H9 (cell line): Measurements from ENCODE around the gene CTDSP2. TPM values are rescaled to one million over a fixed set of nuclear protein-coding genes. Genes with fewer than 3 reads are reported as not detected.

Experiments
- DNase-seq: peaks from one replicate; pipeline ENCODE4 v3.0.0-alpha.2; 2017
- H2AFZ ChIP-seq: one replicate; pipeline ENCODE4 v1.6.1; 2013; ENCODE audit warnings: mild to moderate bottlenecking, low read length, control low read depth, moderate library complexity
- H2AK5ac ChIP-seq: 2 replicates; pipeline ENCODE4 v1.6.1; 2013; ENCODE audit warnings: low read length, control low read depth, mixed read lengths; ENCODE audit not compliant: insufficient read length
- H2BK120ac ChIP-seq: one replicate; pipeline ENCODE4 v1.6.1; 2013; ENCODE audit warnings: low read depth, mild to moderate bottlenecking, low read length, control low read depth, inconsistent platforms; ENCODE audit not compliant: poor library complexity, severe bottlenecking
- H2BK12ac ChIP-seq: 2 replicates; pipeline ENCODE4 v1.6.1; 2013; ENCODE audit warnings: low read length, control low read depth, mixed read lengths, low read depth; ENCODE audit not compliant: insufficient read length
- H2BK15ac ChIP-seq: 2 replicates; pipeline ENCODE4 v1.6.1; 2013; ENCODE audit warnings: low read depth, low read length, control low read depth
- H2BK20ac ChIP-seq: one replicate; pipeline ENCODE4 v1.6.1; 2013; ENCODE audit warnings: low read depth, mild to moderate bottlenecking, low read length, control low read depth, inconsistent platforms; ENCODE audit not compliant: poor library complexity, severe bottlenecking
- H2BK5ac ChIP-seq: 2 replicates; pipeline ENCODE4 v1.6.1; 2013; ENCODE audit warnings: low read length, control low read depth, mixed read lengths; ENCODE audit not compliant: insufficient read length
- H3K14ac ChIP-seq: 2 replicates; pipeline ENCODE4 v1.6.1; 2013; ENCODE audit warnings: low read length, control low read depth; ENCODE audit not compliant: insufficient read depth
- H3K18ac ChIP-seq: 2 replicates; pipeline ENCODE4 v1.6.1; 2013; ENCODE audit warnings: low read depth, mild to moderate bottlenecking, mixed read lengths, low read length, control low read depth; ENCODE audit not compliant: insufficient read length
- H3K23ac ChIP-seq: 2 replicates; pipeline ENCODE4 v1.6.1; 2013; ENCODE audit warnings: low read length, control low read depth, mixed read lengths, low read depth; ENCODE audit not compliant: insufficient read length
- H3K23me2 ChIP-seq: 2 replicates; pipeline ENCODE4 v1.6.1; 2013; ENCODE audit warnings: low read depth, mild to moderate bottlenecking, mixed read lengths, low read length, control low read depth; ENCODE audit not compliant: insufficient read length, poor library complexity, severe bottlenecking
- H3K27ac ChIP-seq: 2 replicates; pipeline ENCODE4 v1.5.1; 2013; ENCODE audit warnings: low read length, control low read depth, mixed read lengths, low read depth; ENCODE audit not compliant: insufficient read length
- H3K27me3 ChIP-seq: 2 replicates; pipeline ENCODE4 v1.6.1; 2013; ENCODE audit warnings: low read length, control low read depth, inconsistent platforms; ENCODE audit not compliant: insufficient read depth
- H3K4ac ChIP-seq: 2 replicates; pipeline ENCODE4 v1.6.1; 2013; ENCODE audit warnings: low read depth, mild to moderate bottlenecking, control low read depth, inconsistent platforms, low read length, moderate library complexity
- H3K4me1 ChIP-seq: 2 replicates; pipeline ENCODE4 v1.6.1; 2013; ENCODE audit warnings: low read length, control low read depth, inconsistent platforms; ENCODE audit not compliant: insufficient read depth
- H3K4me2 ChIP-seq: 2 replicates; pipeline ENCODE4 v1.6.1; 2013; ENCODE audit warnings: low read length, control low read depth, mixed read lengths; ENCODE audit not compliant: insufficient read length, insufficient read depth
- H3K56ac ChIP-seq: 2 replicates; pipeline ENCODE4 v1.6.1; 2013; ENCODE audit warnings: low read depth, mild to moderate bottlenecking, mixed read lengths, low read length, control low read depth; ENCODE audit not compliant: insufficient read length
- H3K79me1 ChIP-seq: 2 replicates; pipeline ENCODE4 v1.6.1; 2013; ENCODE audit warnings: low read depth, mild to moderate bottlenecking, moderate library complexity, low read length, control low read depth, inconsistent platforms; ENCODE audit not compliant: insufficient read depth, poor library complexity, severe bottlenecking
- H3K79me2 ChIP-seq: 2 replicates; pipeline ENCODE4 v1.6.1; 2013; ENCODE audit warnings: low read length, control low read depth, inconsistent platforms; ENCODE audit not compliant: insufficient read depth
- H3K9ac ChIP-seq: 2 replicates; pipeline ENCODE4 v1.6.1; 2013; ENCODE audit warnings: low read length, control low read depth, mixed read lengths; ENCODE audit not compliant: insufficient read length; ENCODE audit errors: extremely low read depth
- H3K9me3 ChIP-seq: one replicate; pipeline ENCODE4 v1.6.1; 2013; ENCODE audit warnings: low read depth, low read length, inconsistent platforms; ENCODE audit not compliant: control insufficient read depth
- H3T11ph ChIP-seq: one replicate; pipeline ENCODE4 v1.6.1; 2013; ENCODE audit warnings: mild to moderate bottlenecking, low read length, control low read depth, inconsistent platforms
- H4K20me1 ChIP-seq: one replicate; pipeline ENCODE4 v1.6.1; 2013; ENCODE audit not compliant: control insufficient read depth, insufficient read length, insufficient read depth
- H4K5ac ChIP-seq: 2 replicates; pipeline ENCODE4 v1.6.1; 2013; ENCODE audit warnings: low read depth, mild to moderate bottlenecking, mixed read lengths, low read length, control low read depth; ENCODE audit not compliant: insufficient read length
- H4K8ac ChIP-seq: replicated peaks from 2 replicates; pipeline ENCODE4 v1.6.1; 2013; ENCODE audit warnings: low read length, control low read depth, mixed read lengths, low read depth; ENCODE audit not compliant: insufficient read length
- H4K91ac ChIP-seq: 2 replicates; pipeline ENCODE4 v1.6.1; 2013; ENCODE audit warnings: low read depth, mild to moderate bottlenecking, moderate library complexity, mixed read lengths, low read length, control low read depth; ENCODE audit not compliant: insufficient read length
- H3K27ac Mint-ChIP-seq, 3 experiments: 2 replicates in 2 of 3; 3 replicates in 1 of 3; pipeline ENCODE4 v1.8.0; 2020 to 2021; ENCODE audit warnings: mixed read lengths in 3 of 3, mild to moderate bottlenecking in 1 of 3, moderate library complexity in 1 of 3
- H3K27me3 Mint-ChIP-seq: 2 replicates; pipeline ENCODE4 v1.8.0; 2021; ENCODE audit warnings: low read depth, mild to moderate bottlenecking, moderate library complexity, mixed read lengths
- H3K36me3 Mint-ChIP-seq, 3 experiments: 2 replicates in 2 of 3; 3 replicates in 1 of 3; pipeline ENCODE4 v1.8.0; 2020 to 2021; ENCODE audit warnings: low read depth in 3 of 3, mixed read lengths in 3 of 3; ENCODE audit not compliant: insufficient read depth in 1 of 3
- H3K4me1 Mint-ChIP-seq, 2 experiments: 2 replicates each; pipeline ENCODE4 v1.8.0; 2020; ENCODE audit warnings: mixed read lengths in 2 of 2
- H3K4me3 Mint-ChIP-seq, 2 experiments: 2 replicates in 1 of 2; 3 replicates in 1 of 2; pipeline ENCODE4 v1.8.0; 2020 to 2021; ENCODE audit warnings: mild to moderate bottlenecking in 2 of 2, mixed read lengths in 2 of 2, moderate library complexity in 1 of 2
- H3K9me3 Mint-ChIP-seq, 2 experiments: 2 replicates in 1 of 2; 3 replicates in 1 of 2; pipeline ENCODE4 v1.8.0; 2020; ENCODE audit warnings: mild to moderate bottlenecking in 2 of 2, mixed read lengths in 2 of 2, moderate library complexity in 1 of 2
- WGBS: extraction: QIAGEN DNeasy Blood & Tissue Kit; methylation state at CpG from one replicate; pipeline ENCODE4 v1.1.7; 2013; ENCODE audit warnings: missing lambda C conversion rate, low lambda C conversion rate, mixed read lengths; ENCODE audit not compliant: insufficient read length; ENCODE audit errors: extremely low coverage; 5-methylcytosine and 5-hydroxymethylcytosine counted together
- total RNA-seq: library from RNA; stranded (reverse); gene quantifications from 2 replicates; pipeline ENCODE4 v1.2.1, GENCODE V29; 2021
- TF ChIP-seq, protein P1 (sequence below): fragments of 200-600 bp; sonication (generic); conservative IDR thresholded peaks from 3 replicates; pipeline ENCODE4 v1.8.0; 2021; ENCODE audit warnings: antibody characterized with exemption, mild to moderate bottlenecking

Gene CTDSP2
- total RNA-seq, 1 experiment from 2014 or later, result 103 TPM

- H3K9me3 ChIP-seq, result no peaks in the 10 kb centered on the region
- H2AK5ac ChIP-seq, result no peak overlapping the region
- no peak overlapping the region for H3K56ac ChIP-seq
- Mint-ChIP-seq H3K4me1 (no peaks in the 10 kb centered on the region), H3K27me3 (no peaks in the 10 kb centered on the region; the same call in 1 of the 2 replicates), H3K9me3 (no peaks in the 10 kb centered on the region), H3K27ac (no peak overlapping the region), H3K4me3 (no peak overlapping the region; a peak in 1 of 5 replicates), H3K36me3 (peaks cover 48 to 84% (median 81%) of the 10 kb centered on the region in 3 experiments; a peak in 6 of 7 replicates)
- H2BK5ac ChIP-seq, result no peak overlapping the region
- H3K4ac ChIP-seq, result no peak overlapping the region
- no peak overlapping the region for H4K5ac ChIP-seq
- no peak overlapping the region for H3K27ac ChIP-seq
- H2BK20ac ChIP-seq, result no peak overlapping the region
- H3K23ac ChIP-seq, result no peak overlapping the region
- H3K79me1 ChIP-seq, result no peaks in the 10 kb centered on the region
- no peak overlapping the region for H2BK12ac ChIP-seq
- no peak overlapping the region for H3K18ac ChIP-seq
- WGBS, result no CpG with 5 or more reads among the region's 18 CpGs
- no peak overlapping the region for H3T11ph ChIP-seq
- H4K8ac ChIP-seq, result no peak overlapping the region
- H3K14ac ChIP-seq, result no peak overlapping the region
- no peak overlapping the region for H2BK15ac ChIP-seq
- no peak overlapping the region for H2BK120ac ChIP-seq
- H3K23me2 ChIP-seq, result no peaks in the 10 kb centered on the region
- H3K79me2 ChIP-seq, result no peaks in the 10 kb centered on the region
- no peaks in the 10 kb centered on the region for H3K4me1 ChIP-seq
- no peak overlapping the region for H4K91ac ChIP-seq
- H4K20me1 ChIP-seq, result no peaks in the 10 kb centered on the region
- H3K4me2 ChIP-seq, result no peak overlapping the region
- no peak for DNase-seq
- TF ChIP-seq, protein P1, sequence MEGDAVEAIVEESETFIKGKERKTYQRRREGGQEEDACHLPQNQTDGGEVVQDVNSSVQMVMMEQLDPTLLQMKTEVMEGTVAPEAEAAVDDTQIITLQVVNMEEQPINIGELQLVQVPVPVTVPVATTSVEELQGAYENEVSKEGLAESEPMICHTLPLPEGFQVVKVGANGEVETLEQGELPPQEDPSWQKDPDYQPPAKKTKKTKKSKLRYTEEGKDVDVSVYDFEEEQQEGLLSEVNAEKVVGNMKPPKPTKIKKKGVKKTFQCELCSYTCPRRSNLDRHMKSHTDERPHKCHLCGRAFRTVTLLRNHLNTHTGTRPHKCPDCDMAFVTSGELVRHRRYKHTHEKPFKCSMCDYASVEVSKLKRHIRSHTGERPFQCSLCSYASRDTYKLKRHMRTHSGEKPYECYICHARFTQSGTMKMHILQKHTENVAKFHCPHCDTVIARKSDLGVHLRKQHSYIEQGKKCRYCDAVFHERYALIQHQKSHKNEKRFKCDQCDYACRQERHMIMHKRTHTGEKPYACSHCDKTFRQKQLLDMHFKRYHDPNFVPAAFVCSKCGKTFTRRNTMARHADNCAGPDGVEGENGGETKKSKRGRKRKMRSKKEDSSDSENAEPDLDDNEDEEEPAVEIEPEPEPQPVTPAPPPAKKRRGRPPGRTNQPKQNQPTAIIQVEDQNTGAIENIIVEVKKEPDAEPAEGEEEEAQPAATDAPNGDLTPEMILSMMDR, result no peak
- no peaks in the 10 kb centered on the region for H3K27me3 ChIP-seq
- no peak overlapping the region for H3K9ac ChIP-seq
- no peak overlapping the region for H2AFZ ChIP-seq
These were observed 22.5 kb downstream of the CTDSP2 start for GRCh38 chr12:57823908-57824640.
